ENCODE measurements around the gene SIRPA.

GRCh38 chr20:1979106-1979778 lies 84.0 kb downstream of the SIRPA start:
- no peak for TF ChIP-seq POLR2A (IDR thresholded peaks at IDR 0.05; ENCODE audit: low read length)
- no peak for TF ChIP-seq GATA1 (IDR thresholded peaks at IDR 0.05; ENCODE audit: low read depth, low read length)

Data from erythroblast (primary cell).